Breast epithelium (tissue), 4 donors: Measurements from ENCODE around the gene TUBGCP2. TPM values are rescaled to one million over a fixed set of nuclear protein-coding genes. Genes with fewer than 3 reads are reported as not detected.

Experiments
- DNase-seq, 2 donors: peaks; one replicate each; pipeline ENCODE4 v3.0.0-alpha.2; 2019; ENCODE audit warnings: low spot score in 2 of 2
- H3K27ac ChIP-seq, 2 donors: fragments of 200-600 bp; sonication (generic) in 1 of 2; one replicate each; pipeline ENCODE4 v1.5.1; 2016 to 2019; ENCODE audit warnings: mild to moderate bottlenecking in 1 of 2
- H3K27me3 ChIP-seq, 2 donors: fragments of 200-600 bp; sonication (generic) in 1 of 2; one replicate each; pipeline versions ENCODE4 v1.5.1 to v1.6.0; 2017 to 2019; ENCODE audit warnings: control low read depth in 1 of 2, mild to moderate bottlenecking in 1 of 2
- H3K36me3 ChIP-seq: fragments of 200-600 bp; one replicate; pipeline ENCODE4 v1.5.1; 2019
- H3K4me1 ChIP-seq, 2 donors: fragments of 200-600 bp; sonication (generic); one replicate each; pipeline ENCODE4 v1.5.1; 2016 to 2019; ENCODE audit warnings: control low read depth in 1 of 2
- H3K4me3 ChIP-seq, 3 donors: fragments of 200-600 bp; sonication (generic); 1 replicate in 2 of 3; 2 replicates in 1 of 3; pipeline ENCODE4 v1.5.1; 2016 to 2019; ENCODE audit warnings: mild to moderate bottlenecking in 3 of 3, moderate library complexity in 2 of 3
- H3K9me3 ChIP-seq, 2 donors: fragments of 200-600 bp; sonication (generic) in 1 of 2; one replicate each; pipeline ENCODE4 v1.5.1; 2016 to 2019; ENCODE audit warnings: control low read depth in 1 of 2
- CTCF ChIP-seq, 3 donors: fragments of 450-650 bp; IDR thresholded peaks; one replicate each; pipeline ENCODE4 v1.5.1; 2016 to 2017; ENCODE audit warnings: antibody characterized with exemption in 3 of 3, mild to moderate bottlenecking in 3 of 3, moderate library complexity in 3 of 3
- POLR2A ChIP-seq: fragments of 450-650 bp; IDR thresholded peaks from one replicate; pipeline ENCODE4 v1.6.1; 2016; ENCODE audit warnings: antibody characterized with exemption, mild to moderate bottlenecking, moderate library complexity
- POLR2AphosphoS5 ChIP-seq, 3 donors: sonication (generic); formaldehyde crosslinking; IDR thresholded peaks; one replicate each; pipeline ENCODE4 v1.6.1; 2017; ENCODE audit warnings: antibody characterized with exemption in 3 of 3
- intact Hi-C: fragments of 100-400 bp; cut with DNase I; formaldehyde crosslinking; loops from one replicate; pipeline ENCODE4 v1.15.1; 2023; ENCODE audit warnings: low total_unique reads
- total RNA-seq, 3 donors: library from RNA; depleted of rRNA; stranded (reverse); fragments of >200 nt; gene quantifications; one replicate each; pipeline ENCODE4 v1.1.0, GENCODE V29; 2016

Gene TUBGCP2
- total RNA-seq, 3 donors from 2014 or later = 33.6 to 40.0 (median 39.5) TPM

DNA sequence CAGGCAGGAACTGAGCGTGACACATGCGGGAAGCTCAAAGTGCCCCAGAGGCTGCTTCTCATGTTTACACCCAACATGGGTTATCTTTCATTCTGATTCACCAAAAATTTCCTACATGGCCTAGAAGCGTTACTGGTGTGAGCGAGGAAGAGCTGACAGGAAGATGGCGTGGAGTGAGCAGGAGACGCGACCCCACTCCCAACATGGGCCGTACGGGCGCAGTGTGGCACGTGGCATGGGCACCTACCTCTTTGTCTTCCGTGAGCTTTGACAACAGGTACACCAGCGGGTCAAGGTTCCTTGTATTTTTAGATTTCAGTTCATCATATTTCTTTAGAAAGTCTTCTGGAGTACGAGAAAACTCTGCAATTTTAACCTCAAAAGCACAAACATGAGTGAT lies 8.9 kb downstream of the TUBGCP2 start:
- TF ChIP-seq POLR2A (no peak), CTCF (IDR thresholded peaks at IDR 0.05) (no peak), POLR2AphosphoS5 (IDR thresholded peaks at IDR 0.05) (no peak)
- Histone ChIP-seq H3K27me3 (no peaks in the 10 kb centered on the region), H3K4me3 (no peak overlapping the region), H3K4me1 (no peaks in the 10 kb centered on the region), H3K36me3 (peaks cover 22% of the 10 kb centered on the region), H3K9me3 (no peaks in the 10 kb centered on the region), H3K27ac (no peak overlapping the region)
- no peak for DNase-seq
- intact Hi-C loops = no loop called here

- H3K9me3 ChIP-seq = no peaks in the 10 kb centered on the region
- peaks cover 22% of the 10 kb centered on the region for H3K36me3 ChIP-seq
- TF ChIP-seq POLR2AphosphoS5 (IDR thresholded peaks at IDR 0.05) = no peak
- no peak for TF ChIP-seq POLR2A
- TF ChIP-seq CTCF (IDR thresholded peaks at IDR 0.05) = no peak
- intact Hi-C loops = no loop called here
- H3K27me3 ChIP-seq = no peaks in the 10 kb centered on the region
- no peak for DNase-seq
- no peak overlapping the region for H3K27ac ChIP-seq
- no peaks in the 10 kb centered on the region for H3K4me1 ChIP-seq
- H3K4me3 ChIP-seq = no peak overlapping the region
Measured at GRCh38 chr10:133299224-133299623, 9.4 kb downstream of the TUBGCP2 start.

DNA sequence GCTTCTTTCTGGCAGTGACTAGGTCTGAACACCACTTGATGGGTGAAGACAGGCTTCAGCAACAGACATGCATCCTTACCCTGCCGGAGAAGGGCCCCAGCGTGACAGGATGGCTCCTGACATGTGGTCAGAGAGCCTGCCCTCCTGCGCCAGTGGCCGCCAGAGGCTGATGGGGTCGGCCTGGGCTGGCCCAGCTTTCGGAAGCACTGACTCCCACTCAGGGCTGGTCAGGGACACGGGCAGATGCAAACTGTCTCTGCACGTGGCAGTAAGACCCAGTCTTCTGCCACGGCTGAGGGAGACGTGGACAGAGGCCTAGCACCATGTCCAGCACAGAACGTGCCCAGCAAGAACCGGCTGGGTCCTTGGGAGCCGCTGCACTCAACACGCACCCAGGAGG lies 10.2 kb downstream of the TUBGCP2 start:
- DNase-seq = no peak
- peaks cover 22% of the 10 kb centered on the region for H3K36me3 ChIP-seq
- TF ChIP-seq POLR2A (no peak), CTCF (IDR thresholded peaks at IDR 0.05) (no peak), POLR2AphosphoS5 (IDR thresholded peaks at IDR 0.05) (no peak)
- H3K9me3 ChIP-seq = no peaks in the 10 kb centered on the region
- H3K27me3 ChIP-seq = no peaks in the 10 kb centered on the region
- no peaks in the 10 kb centered on the region for H3K4me1 ChIP-seq
- H3K27ac ChIP-seq = no peak overlapping the region
- H3K4me3 ChIP-seq = no peak overlapping the region
- intact Hi-C loops = no loop called here

GRCh38 chr10:133297504-133297903 lies 11.2 kb downstream of the TUBGCP2 start:
- no peaks in the 10 kb centered on the region for H3K4me1 ChIP-seq
- H3K27me3 ChIP-seq = no peaks in the 10 kb centered on the region
- peaks cover 28% of the 10 kb centered on the region for H3K36me3 ChIP-seq
- H3K27ac ChIP-seq = no peak overlapping the region
- intact Hi-C loops = no loop called here
- no peak for DNase-seq
- no peaks in the 10 kb centered on the region for H3K9me3 ChIP-seq
- H3K4me3 ChIP-seq = no peak overlapping the region
- TF ChIP-seq POLR2AphosphoS5 (IDR thresholded peaks at IDR 0.05) (no peak), CTCF (IDR thresholded peaks at IDR 0.05) (no peak), POLR2A (no peak)

DNA sequence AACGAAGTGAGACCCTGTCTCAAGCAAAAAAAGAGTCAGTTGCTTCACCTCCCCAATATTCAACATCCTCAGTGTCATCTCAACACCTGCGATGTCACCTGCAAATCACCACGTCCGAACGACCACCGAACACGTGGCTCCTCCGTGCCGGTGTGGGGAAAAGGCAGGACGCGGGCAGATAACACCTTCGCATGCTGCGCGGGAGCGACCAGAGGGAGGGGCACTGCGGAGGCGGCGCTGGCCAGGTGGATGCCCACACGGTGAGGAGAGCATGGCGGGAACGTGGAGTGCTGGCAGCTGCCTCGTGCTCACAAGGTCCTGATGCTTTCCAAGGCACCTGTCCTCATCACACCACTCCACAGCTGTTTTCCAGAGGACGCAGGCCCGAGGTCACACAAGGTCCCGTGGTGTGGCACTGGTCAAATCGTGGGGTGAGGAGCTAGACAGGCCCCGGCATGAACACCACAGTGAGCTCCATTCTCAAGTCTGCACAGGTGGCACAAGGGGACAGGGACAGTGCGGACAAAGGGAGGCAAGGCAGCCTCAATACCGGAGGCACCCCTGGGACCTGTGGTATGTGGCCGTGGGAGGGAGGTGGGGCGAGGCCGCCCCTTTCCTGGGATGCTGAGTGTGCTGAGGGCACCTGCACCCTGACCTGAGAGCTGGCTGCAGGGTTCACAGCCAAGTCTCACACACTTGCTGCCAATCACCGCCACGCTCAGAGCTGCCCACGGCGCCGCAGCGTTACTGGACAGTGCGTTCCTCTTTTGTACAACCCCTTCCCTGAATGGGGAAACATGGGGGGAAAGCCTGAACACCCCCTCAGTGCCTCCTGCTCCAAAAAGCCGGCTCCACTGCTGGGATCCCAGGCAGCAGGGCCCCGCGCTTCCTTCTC lies 13.0 kb downstream of the TUBGCP2 start:
- TF ChIP-seq POLR2A (no peak), CTCF (IDR thresholded peaks at IDR 0.05) (no peak), POLR2AphosphoS5 (IDR thresholded peaks at IDR 0.05) (no peak)
- H3K36me3 ChIP-seq = peaks cover 29% of the 10 kb centered on the region

More for the DNA sequence above, 13.0 kb downstream of the TUBGCP2 start:
- Histone ChIP-seq H3K27me3 (no peaks in the 10 kb centered on the region), H3K27ac (no peak overlapping the region), H3K9me3 (no peaks in the 10 kb centered on the region), H3K4me3 (no peak overlapping the region), H3K4me1 (no peaks in the 10 kb centered on the region)
- intact Hi-C loops = no loop called here
- DNase-seq = no peak
